K562 (cell line): ENCODE results near the gene SYNPR. TPM values are rescaled to one million over a fixed set of nuclear protein-coding genes. Genes with fewer than 3 reads are reported as not detected.

Experiments
- ATAC-seq: fragments of 200-7000 bp; cut with Tn5 transposase; 3 replicates; pipeline ENCODE4 v1.9.1; 2020; ENCODE audit warnings: moderate library complexity
- BruUV-seq: library from RNA; stranded (reverse); fragments of 400-500 nt; replicated peaks from 2 replicates; lab custom pipeline; 2021; lab: Mats Ljungman, UMichigan
- CTCF ChIA-PET: fragments of 300-600 bp; formaldehyde crosslinking; extraction: SDS; loops from one replicate; lab custom pipeline; 2021; ENCODE audit warnings: low intra/inter-chr PET ratio; lab: Yijun Ruan, JAX
- POLR2A ChIA-PET: fragments of 300-600, 350-650 bp; sonication (Branson Sonifier 250); formaldehyde crosslinking; extraction: SDS; loops from one replicate; lab custom pipeline; 2021; ENCODE audit warnings: antibody characterized with exemption, inconsistent platforms; lab: Yijun Ruan, JAX
- DNase-seq, 4 experiments: peaks; one replicate each; pipeline versions ENCODE4 v3.0.0 to v3.0.0-alpha.2; 2011 to 2018; ENCODE audit warnings: low spot score in 3 of 4, mixed read lengths in 3 of 4; ENCODE audit errors: extremely low read depth in 1 of 4
- FAIRE-seq: peaks from 2 replicates; lab custom pipeline; 2011; peaks lifted over from hg19 to GRCh38; lab: Jason Lieb, UNC
- H2AFZ ChIP-seq: 2 replicates; pipeline ENCODE4 v1.6.0; 2011; ENCODE audit warnings: low read depth, low read length, control low read depth, inconsistent platforms
- H3K27ac ChIP-seq: fragments of 200-600 bp; 3 replicates; pipeline ENCODE4 v1.8.0; 2011; ENCODE audit warnings: low read depth, mild to moderate bottlenecking, control low read depth, inconsistent platforms, low read length, moderate library complexity, mixed read lengths; ENCODE audit errors: extremely low read depth
- H3K27me3 ChIP-seq, 2 experiments: fragments of 300-600 bp in 1 of 2; 2 replicates in 1 of 2; 3 replicates in 1 of 2; pipeline versions ENCODE4 v1.6.0 to v1.8.0; 2011; ENCODE audit warnings: inconsistent platforms in 2 of 2, low read length in 2 of 2, mild to moderate bottlenecking in 1 of 2, mixed read lengths in 1 of 2, moderate library complexity in 1 of 2; ENCODE audit not compliant: control insufficient read depth in 2 of 2, insufficient read depth in 2 of 2
- H3K36me3 ChIP-seq: fragments of 300-600 bp; 3 replicates; pipeline ENCODE4 v1.8.0; 2011; ENCODE audit warnings: mild to moderate bottlenecking, low read length, inconsistent platforms; ENCODE audit not compliant: control insufficient read depth, insufficient read depth
- H3K4me1 ChIP-seq, 2 experiments: fragments of 200-600 bp in 1 of 2; replicated peaks in 1 of 2; 2 replicates in 1 of 2; 3 replicates in 1 of 2; pipeline versions ENCODE4 v1.5.1 to v1.8.0; 2011; ENCODE audit warnings: inconsistent platforms in 2 of 2, low read length in 2 of 2, mild to moderate bottlenecking in 1 of 2, mixed read lengths in 1 of 2, moderate library complexity in 1 of 2; ENCODE audit not compliant: control insufficient read depth in 2 of 2, insufficient read depth in 2 of 2
- H3K4me2 ChIP-seq: 2 replicates; pipeline ENCODE4 v1.6.1; 2011; ENCODE audit warnings: low read length, control low read depth, inconsistent platforms, mixed read lengths; ENCODE audit not compliant: insufficient read depth
- H3K4me3 ChIP-seq: fragments of 200-600 bp; sonication (generic), shearing (Covaris generic); 2 replicates; pipeline ENCODE4 v1.5.1; 2016; ENCODE audit warnings: control low read depth, inconsistent platforms
- H3K79me2 ChIP-seq: fragments of 200-600 bp; 3 replicates; pipeline ENCODE4 v1.8.0; 2011; ENCODE audit warnings: low read length, inconsistent platforms; ENCODE audit not compliant: control insufficient read depth, insufficient read depth
- H3K9ac ChIP-seq, 2 experiments: 2 replicates each; pipeline versions ENCODE4 v1.6.0 to v1.6.1; 2011; ENCODE audit warnings: low read depth in 2 of 2, low read length in 2 of 2, control low read depth in 1 of 2, inconsistent platforms in 1 of 2, mild to moderate bottlenecking in 1 of 2, mixed read lengths in 1 of 2; ENCODE audit not compliant: insufficient read depth in 1 of 2
- H3K9me1 ChIP-seq: one replicate; pipeline ENCODE4 v1.6.0; 2011; ENCODE audit warnings: inconsistent platforms, mild to moderate bottlenecking, low read length, moderate library complexity; ENCODE audit not compliant: control insufficient read depth, insufficient read depth
- H3K9me3 ChIP-seq: replicated peaks from 2 replicates; pipeline ENCODE4 v1.5.1; 2011; ENCODE audit warnings: low read depth, low read length, inconsistent platforms; ENCODE audit not compliant: control insufficient read depth, insufficient read depth
- H4K20me1 ChIP-seq: replicated peaks from 2 replicates; pipeline ENCODE4 v1.6.1; 2011; ENCODE audit warnings: low read length, inconsistent platforms, mixed read lengths; ENCODE audit not compliant: control insufficient read depth, insufficient read depth
- BCOR ChIP-seq: fragments of 450-650 bp; IDR thresholded peaks from 2 replicates; pipeline ENCODE4 v1.6.1; 2016
- ESRRB ChIP-seq: fragments of 250-450 bp; sonication (Bioruptor Pico); IDR thresholded peaks from 2 replicates; pipeline ENCODE4 v1.5.0; 2020; ENCODE audit warnings: mild to moderate bottlenecking, moderate library complexity, borderline replicate concordance
- FOXK2 ChIP-seq, 2 experiments: fragments of 450-650 bp; IDR thresholded peaks in 1 of 2; conservative IDR thresholded peaks in 1 of 2; 2 replicates each; pipeline ENCODE4 v1.6.1; 2016; ENCODE audit warnings: low read depth in 2 of 2, mild to moderate bottlenecking in 1 of 2
- GABPB2 ChIP-seq: fragments of 250-450 bp; sonication (Bioruptor Pico); conservative IDR thresholded peaks from 2 replicates; pipeline ENCODE4 v1.5.1; 2021; ENCODE audit warnings: mild to moderate bottlenecking
- GATAD2A ChIP-seq: fragments of 450-650 bp; IDR thresholded peaks from 2 replicates; pipeline ENCODE4 v1.6.1; 2017
- GTF2F1 ChIP-seq: IDR thresholded peaks from 2 replicates; pipeline ENCODE4 v1.6.1; 2011; ENCODE audit warnings: low read depth, low read length, improper control_type of control experiment
- HDAC2 ChIP-seq: fragments of 450-650 bp; IDR thresholded peaks from 2 replicates; pipeline ENCODE4 v1.6.1; 2016; ENCODE audit warnings: mild to moderate bottlenecking
- MEIS2 ChIP-seq: fragments of 450-650 bp; IDR thresholded peaks from 2 replicates; pipeline ENCODE4 v1.6.1; 2014; ENCODE audit warnings: mild to moderate bottlenecking; ENCODE audit not compliant: partially characterized antibody
- NONO ChIP-seq, 2 experiments: fragments of 200-400 bp in 1 of 2; fragments of 450-650 bp in 1 of 2; formaldehyde crosslinking in 1 of 2; IDR thresholded peaks; 2 replicates each; pipeline ENCODE4 v1.6.1; 2017; ENCODE audit warnings: low read depth in 2 of 2, mild to moderate bottlenecking in 2 of 2, moderate library complexity in 2 of 2, low read length in 1 of 2
- POLR2B ChIP-seq: fragments of 450-650 bp; IDR thresholded peaks from 2 replicates; pipeline ENCODE4 v1.6.1; 2018; ENCODE audit warnings: low read depth; ENCODE audit not compliant: partially characterized antibody
- RFX5 ChIP-seq: IDR thresholded peaks from 2 replicates; pipeline ENCODE4 v1.6.1; 2011; ENCODE audit warnings: low read depth, mild to moderate bottlenecking, improper control_type of control experiment, low read length
- SRSF9 ChIP-seq: fragments of 200-400 bp; formaldehyde crosslinking; IDR thresholded peaks from 2 replicates; pipeline ENCODE4 v1.6.1; 2017; ENCODE audit warnings: low read depth, low read length, borderline replicate concordance
- TOE1 ChIP-seq, 2 experiments: fragments of 450-650 bp in 1 of 2; sonication (generic) in 1 of 2; formaldehyde crosslinking in 1 of 2; IDR thresholded peaks; 2 replicates each; pipeline versions ENCODE4 v1.7.1 to v1.8.0; 2016 to 2022; ENCODE audit warnings: borderline replicate concordance in 2 of 2, mild to moderate bottlenecking in 2 of 2, antibody characterized with exemption in 1 of 2, inconsistent platforms in 1 of 2, low read depth in 1 of 2, missing genetic modification reagents in 1 of 2, moderate library complexity in 1 of 2
- XRCC5 ChIP-seq: fragments of 200-400 bp; formaldehyde crosslinking; IDR thresholded peaks from 2 replicates; pipeline ENCODE4 v1.6.1; 2017; ENCODE audit warnings: low read depth, mild to moderate bottlenecking, low read length
- ZNF224 ChIP-seq: sonication (generic); formaldehyde crosslinking; IDR thresholded peaks from 2 replicates; pipeline ENCODE4 v1.8.0; 2022; ENCODE audit warnings: mild to moderate bottlenecking, missing genetic modification reagents
- ZNF696 ChIP-seq: fragments of 250-450 bp; sonication (Bioruptor Pico); conservative IDR thresholded peaks from 2 replicates; pipeline ENCODE4 v1.4.0; 2020; ENCODE audit warnings: mild to moderate bottlenecking, moderate library complexity
- WGBS: fragments of 100-300 bp; shearing (Covaris generic); methylation state at CpG from one replicate; pipeline ENCODE4 v1.1.6; 2016; ENCODE audit warnings: low coverage, mixed read lengths; ENCODE audit not compliant: insufficient coverage; ENCODE audit errors: missing lambda C conversion rate; 5-methylcytosine and 5-hydroxymethylcytosine counted together
- in situ Hi-C: fragments of 300-500 bp; cut with MboI; formaldehyde crosslinking; loops from 4 replicates; pipeline ENCODE4 v1.15.0; 2018; ENCODE audit warnings: inconsistent platforms, mixed read lengths
- intact Hi-C: fragments of 100-400 bp; cut with micrococcal nuclease; formaldehyde crosslinking; loops from 2 replicates; pipeline ENCODE4 v1.14.2; 2022
- polyA plus RNA-seq, 8 experiments: library from polyadenylated mRNA; depleted of rRNA in 4 of 8; stranded (reverse) in 5 of 8; unstranded in 3 of 8; fragments of >200 nt; fragmentation: Nextera tagmentation in 2 of 8; fragmentation: Illumina TruSeq in 1 of 8; extraction: Ambion mirVana in 2 of 8; extraction: Trizol in 1 of 8; gene quantifications; 2 replicates each; pipeline versions ENCODE4 v1.2.1 to v1.2.3, GENCODE V29; 2011 to 2014; ENCODE audit warnings: inconsistent platforms in 1 of 8, missing spikeins in 1 of 8
- total RNA-seq, 7 experiments: library from RNA; depleted of rRNA in 6 of 7; stranded (reverse); fragments of >200 nt in 6 of 7; fragmentation: Illumina TruSeq in 2 of 7; extraction: Trizol in 2 of 7; gene quantifications; 2 replicates each; pipeline versions ENCODE4 v1.2.1 to v1.2.3, GENCODE V29; 2011 to 2021; ENCODE audit warnings: low replicate concordance in 1 of 7
- TF ChIP-seq, protein P1 (sequence below), 2 experiments: IDR thresholded peaks in 1 of 2; conservative IDR thresholded peaks in 1 of 2; 2 replicates each; pipeline ENCODE4 v1.6.1; 2016; ENCODE audit warnings: low read depth in 2 of 2, mild to moderate bottlenecking in 1 of 2, missing compliant biosample characterization in 1 of 2, missing genetic modification characterization in 1 of 2, moderate library complexity in 1 of 2
- TF ChIP-seq, protein P2 (sequence below): fragments of 250-450 bp; sonication (Bioruptor Pico); IDR thresholded peaks from 2 replicates; pipeline ENCODE4 v1.4.0; 2020; ENCODE audit warnings: borderline replicate concordance

The SYNPR gene
- total and polyA plus RNA-seq, 9 of the 15 experiments (the other 6 are each of a cell fraction or from before 2014, with no cell fraction given): not detected

DNA sequence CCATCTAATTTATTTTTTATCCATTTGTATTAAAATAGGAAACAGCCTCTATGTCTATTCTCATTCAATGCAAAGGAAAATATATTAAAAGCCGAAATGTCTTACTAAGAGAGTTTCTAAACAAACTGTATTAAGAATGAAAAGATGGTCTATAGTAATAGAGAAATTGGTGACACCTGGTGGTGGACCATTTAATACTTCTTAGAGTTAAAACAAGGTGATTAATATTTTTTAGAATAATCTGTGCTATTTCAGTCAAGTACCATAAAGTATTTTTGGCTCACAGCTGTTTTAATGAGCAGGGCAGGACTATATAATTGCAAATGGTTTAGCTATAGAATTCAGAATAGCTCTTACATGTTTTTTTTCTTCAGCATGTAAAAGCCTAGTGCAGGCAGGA, 55.7 kb downstream of the SYNPR start (continued):
- TF ChIP-seq, protein P1, sequence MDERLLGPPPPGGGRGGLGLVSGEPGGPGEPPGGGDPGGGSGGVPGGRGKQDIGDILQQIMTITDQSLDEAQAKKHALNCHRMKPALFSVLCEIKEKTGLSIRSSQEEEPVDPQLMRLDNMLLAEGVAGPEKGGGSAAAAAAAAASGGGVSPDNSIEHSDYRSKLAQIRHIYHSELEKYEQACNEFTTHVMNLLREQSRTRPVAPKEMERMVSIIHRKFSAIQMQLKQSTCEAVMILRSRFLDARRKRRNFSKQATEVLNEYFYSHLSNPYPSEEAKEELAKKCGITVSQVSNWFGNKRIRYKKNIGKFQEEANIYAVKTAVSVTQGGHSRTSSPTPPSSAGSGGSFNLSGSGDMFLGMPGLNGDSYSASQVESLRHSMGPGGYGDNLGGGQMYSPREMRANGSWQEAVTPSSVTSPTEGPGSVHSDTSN (CRISPR knock-in tag; IDR thresholded peaks at IDR 0.05; ENCODE audit: low read depth): no peak
- TF ChIP-seq, protein P1 (tag; conservative IDR thresholded peaks at IDR 0.05; ENCODE audit: low read depth): no peak
- TF ChIP-seq BCOR (no peak), ZNF224 (CRISPR knock-in tag) (no peak)
- TF ChIP-seq, all 486 proteins: peak for 0

DNA sequence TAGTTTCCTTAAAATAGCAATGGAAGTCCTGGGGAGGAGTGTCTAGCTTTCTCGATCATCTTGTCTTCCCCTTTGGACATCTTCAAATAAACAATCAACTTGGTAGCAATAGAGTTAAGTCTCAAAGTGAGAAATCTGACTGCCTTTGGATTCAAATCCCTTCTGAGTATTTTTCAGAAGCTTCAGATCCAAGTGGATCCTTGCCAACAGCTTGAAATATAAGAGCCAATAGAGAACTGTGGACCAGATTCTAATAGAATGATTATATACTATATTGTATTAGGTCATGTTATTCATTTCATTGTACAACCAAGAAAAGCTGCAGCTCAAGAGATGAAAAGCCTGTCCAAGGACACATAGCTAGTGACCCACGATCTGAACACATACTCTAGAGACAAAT, 60.2 kb downstream of the SYNPR start:
- intact Hi-C loops: no loop called here
- POLR2A ChIA-PET: interaction anchor here (0.6 to 1.0 kb wide), 2 partner anchors 10 to 768 kb away, joined by 3 read pairs; no protein-coding TSS in a partner anchor
- TF ChIP-seq FOXK2 (conservative IDR thresholded peaks at IDR 0.05 in 1 of 2, IDR thresholded peaks at IDR 0.05 in 1 of 2; ENCODE audit: low read depth in 2 of 2) (no peak), XRCC5 (no peak), ZNF696 (CRISPR knock-in tag) (no peak), TOE1 (IDR thresholded peaks at IDR 0.05; ENCODE audit: borderline replicate concordance) (no peak), TOE1 (CRISPR knock-in tag; IDR thresholded peaks at IDR 0.05; ENCODE audit: borderline replicate concordance, low read depth) (no peak), GATAD2A (no peak), HDAC2 (no peak), GTF2F1 (no peak), ESRRB (no peak), SRSF9 (no peak), MEIS2 (no peak), GABPB2 (CRISPR knock-in tag) (no peak), RFX5 (no peak), NONO (IDR thresholded peaks at IDR 0.05; ENCODE audit: low read depth in 2 of 2, low read length in 1 of 2) (no peak), POLR2B (no peak)
- TF ChIP-seq, protein P2, sequence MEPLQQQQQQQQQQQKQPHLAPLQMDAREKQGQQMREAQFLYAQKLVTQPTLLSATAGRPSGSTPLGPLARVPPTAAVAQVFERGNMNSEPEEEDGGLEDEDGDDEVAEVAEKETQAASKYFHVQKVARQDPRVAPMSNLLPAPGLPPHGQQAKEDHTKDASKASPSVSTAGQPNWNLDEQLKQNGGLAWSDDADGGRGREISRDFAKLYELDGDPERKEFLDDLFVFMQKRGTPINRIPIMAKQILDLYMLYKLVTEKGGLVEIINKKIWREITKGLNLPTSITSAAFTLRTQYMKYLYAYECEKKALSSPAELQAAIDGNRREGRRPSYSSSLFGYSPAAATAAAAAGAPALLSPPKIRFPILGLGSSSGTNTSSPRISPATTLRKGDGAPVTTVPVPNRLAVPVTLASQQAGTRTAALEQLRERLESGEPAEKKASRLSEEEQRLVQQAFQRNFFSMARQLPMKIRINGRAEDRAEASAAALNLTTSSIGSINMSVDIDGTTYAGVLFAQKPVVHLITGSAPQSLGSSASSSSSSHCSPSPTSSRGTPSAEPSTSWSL: no peak

More for the DNA sequence above, 60.2 kb downstream of the SYNPR start:
- BruUV-seq: no TSS peak
- no peak for FAIRE-seq
- Histone ChIP-seq H3K27ac (no peak overlapping the region), H2AFZ (no peak overlapping the region), H3K4me2 (no peak overlapping the region), H3K4me1 (peaks cover 0 to 2% of the 10 kb centered on the region in 2 experiments; a peak in 2 of 5 replicates), H3K9ac (no peak overlapping the region), H4K20me1 (no peaks in the 10 kb centered on the region), H3K27me3 (no peaks in the 10 kb centered on the region), H3K9me3 (no peaks in the 10 kb centered on the region), H3K36me3 (no peaks in the 10 kb centered on the region), H3K4me3 (no peak overlapping the region), H3K9me1 (no peaks in the 10 kb centered on the region), H3K79me2 (no peaks in the 10 kb centered on the region)
- no peak for ATAC-seq
- 8% methylated on average over 1 of the region's 2 CpGs for WGBS
- CTCF ChIA-PET: no interaction called here
- no peak for DNase-seq
- in situ Hi-C loops: no loop called here
